Thyroid gland (tissue), 4 donors: Measurements from ENCODE around the gene PPP4R3B.
"Not testable (repeated sequence)": the region's sequence is repeated elsewhere in the genome, so short reads cannot be mapped to it uniquely, and the experiment has no call there.

Experiments
- CTCF ChIP-seq, 6 experiments: fragments of 200-600 bp in 3 of 6; fragments of 450-650 bp in 3 of 6; sonication (generic) in 3 of 6; IDR thresholded peaks; one replicate each; pipeline ENCODE4 v1.5.1; 2016 to 2019; ENCODE audit warnings: antibody characterized with exemption in 6 of 6, mild to moderate bottlenecking in 2 of 6, inconsistent platforms in 1 of 6, moderate library complexity in 1 of 6
- POLR2A ChIP-seq, 2 donors: fragments of 450-650 bp; IDR thresholded peaks; one replicate each; pipeline ENCODE4 v1.6.1; 2017; ENCODE audit warnings: antibody characterized with exemption in 2 of 2, mild to moderate bottlenecking in 2 of 2, moderate library complexity in 1 of 2

- TF ChIP-seq CTCF, POLR2A (IDR thresholded peaks at IDR 0.05): not testable (repeated sequence)
Measured at GRCh38 chr2:55569002-55569401, 48.4 kb downstream of the PPP4R3B start.
